Measurements from ENCODE around the gene PIK3R1. TPM values are rescaled to one million over a fixed set of nuclear protein-coding genes. Genes with fewer than 3 reads are reported as not detected.

Gene PIK3R1
- total RNA-seq, 1 experiment from 2014 or later, result 11.3 TPM

- H3K4me1 Mint-ChIP-seq, result peaks cover 46 to 57% of the 10 kb centered on the region in 2 experiments
Measured at GRCh38 chr5:68287631-68287975, 72.0 kb downstream of the PIK3R1 start.

More at GRCh38 chr5:68287631-68287975, 72.0 kb downstream of the PIK3R1 start:
- Histone ChIP-seq H2AK5ac (ENCODE audit: insufficient read length, low read length) (no peak overlapping the region), H3K27ac (ENCODE audit: insufficient read length, low read depth, low read length) (no peak overlapping the region), H4K20me1 (ENCODE audit: control insufficient read depth, insufficient read depth, insufficient read length) (no peaks in the 10 kb centered on the region), H3K14ac (ENCODE audit: insufficient read depth, low read length) (no peak overlapping the region), H2BK5ac (ENCODE audit: insufficient read length, low read length) (no peak overlapping the region), H3K4me2 (ENCODE audit: insufficient read depth, insufficient read length, low read length) (peak overlapping the region; percentile 70), H3K79me1 (ENCODE audit: insufficient read depth, low read depth, low read length, poor library complexity, severe bottlenecking) (no peaks in the 10 kb centered on the region), H2BK15ac (ENCODE audit: low read depth, low read length) (no peak overlapping the region), H3K79me2 (ENCODE audit: insufficient read depth, low read length) (no peaks in the 10 kb centered on the region), H3K23ac (ENCODE audit: insufficient read length, low read depth, low read length) (no peak overlapping the region), H3K27me3 (ENCODE audit: insufficient read depth, low read length) (no peaks in the 10 kb centered on the region), H2BK120ac (ENCODE audit: low read depth, low read length, poor library complexity, severe bottlenecking) (no peak overlapping the region), H3K9ac (ENCODE audit: extremely low read depth, insufficient read length, low read length) (no peak overlapping the region), H3K18ac (ENCODE audit: insufficient read length, low read depth, low read length) (no peak overlapping the region), H2BK20ac (ENCODE audit: low read depth, low read length, poor library complexity, severe bottlenecking) (no peak overlapping the region), H4K8ac (replicated peaks; ENCODE audit: insufficient read length, low read depth, low read length) (no peak overlapping the region), H3T11ph (ENCODE audit: low read length) (no peak overlapping the region), H4K5ac (ENCODE audit: insufficient read length, low read depth, low read length) (no peak overlapping the region), H3K23me2 (ENCODE audit: insufficient read length, low read depth, low read length, poor library complexity, severe bottlenecking) (peaks cover 12% of the 10 kb centered on the region), H3K4ac (ENCODE audit: low read depth, low read length) (no peak overlapping the region), H4K91ac (ENCODE audit: insufficient read length, low read depth, low read length) (no peak overlapping the region), H3K4me1 (ENCODE audit: insufficient read depth, low read length) (no peaks in the 10 kb centered on the region), H2BK12ac (ENCODE audit: insufficient read length, low read depth, low read length) (no peak overlapping the region), H2AFZ (ENCODE audit: low read length) (no peak overlapping the region), H3K9me3 (ENCODE audit: control insufficient read depth, low read depth, low read length) (no peaks in the 10 kb centered on the region), H3K56ac (ENCODE audit: insufficient read length, low read depth, low read length) (no peak overlapping the region)
- peak overlapping the region; percentile 76 to 86 for H3K4me3 Mint-ChIP-seq
- H3K27me3 Mint-ChIP-seq (ENCODE audit: low read depth), result no peaks in the 10 kb centered on the region
- no peak overlapping the region for H3K27ac Mint-ChIP-seq
- no CpG with 5 or more reads among the region's 8 CpGs for WGBS (ENCODE audit: extremely low coverage, insufficient read length, low lambda C conversion rate)
- H3K36me3 Mint-ChIP-seq (ENCODE audit: insufficient read depth in 1 of 3, low read depth in 3 of 3), result no peaks in the 10 kb centered on the region; a peak in 1 of 7 replicates
- no peaks in the 10 kb centered on the region for H3K9me3 Mint-ChIP-seq
- TF ChIP-seq CTCF (conservative IDR thresholded peaks at IDR 0.05), result no peak
- no peak for DNase-seq

Data from H9 (cell line).